GM19023 (cell line): ENCODE data around the gene PRR15L.
"Not testable (repeated sequence)": the region's sequence is repeated elsewhere in the genome, so short reads cannot be mapped to it uniquely, and the experiment has no call there.

ENCODE experiments used
- ATAC-seq: cut with Tn5 transposase; IDR thresholded peaks from one replicate; pipeline ENCODE4 v1.9.1; 2021; ENCODE audit warnings: mild to moderate bottlenecking, moderate library complexity; ENCODE audit not compliant: unreplicated experiment

PRR15L gene

DNA sequence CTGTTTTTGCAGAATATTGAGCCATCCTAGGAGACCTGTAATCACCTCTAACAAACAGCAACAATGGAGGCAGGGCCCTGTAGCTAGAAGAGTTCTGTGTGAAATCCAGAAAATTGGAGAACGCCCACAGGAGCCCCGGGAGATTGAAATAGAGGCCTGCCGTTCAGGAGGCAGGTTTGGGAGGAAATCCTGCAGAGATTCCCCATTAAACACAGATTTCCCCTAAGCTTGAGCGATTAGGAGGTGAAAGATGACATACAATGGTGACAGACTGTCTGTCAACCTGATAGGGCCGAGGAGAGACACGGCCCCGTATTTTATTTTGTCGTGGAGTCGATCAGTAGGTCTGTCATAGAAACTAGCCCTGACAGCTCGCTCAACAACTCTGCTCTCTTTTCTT is 31.5 kb upstream of the PRR15L start:
- ATAC-seq: no peak

DNA sequence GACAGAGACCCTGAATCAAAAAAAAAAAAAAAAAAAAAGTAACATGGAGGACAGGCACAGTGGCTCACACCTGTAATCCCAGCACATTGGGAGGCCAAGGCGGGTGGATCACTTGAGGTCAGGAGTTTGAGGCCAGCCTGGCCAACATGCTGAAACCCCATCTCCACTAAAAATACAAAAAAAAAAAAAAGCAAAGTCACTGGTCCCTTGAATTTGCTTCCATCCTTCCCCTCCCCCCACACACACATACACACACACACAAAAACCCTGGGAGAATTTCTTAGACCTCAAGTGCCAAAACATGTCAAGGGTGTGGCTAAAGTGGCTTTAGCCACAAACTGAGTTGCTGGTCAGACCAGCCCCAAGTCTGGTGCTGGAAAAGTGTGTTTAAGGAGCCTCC is 30.8 kb upstream of the PRR15L start:
- not testable (repeated sequence) for ATAC-seq

DNA sequence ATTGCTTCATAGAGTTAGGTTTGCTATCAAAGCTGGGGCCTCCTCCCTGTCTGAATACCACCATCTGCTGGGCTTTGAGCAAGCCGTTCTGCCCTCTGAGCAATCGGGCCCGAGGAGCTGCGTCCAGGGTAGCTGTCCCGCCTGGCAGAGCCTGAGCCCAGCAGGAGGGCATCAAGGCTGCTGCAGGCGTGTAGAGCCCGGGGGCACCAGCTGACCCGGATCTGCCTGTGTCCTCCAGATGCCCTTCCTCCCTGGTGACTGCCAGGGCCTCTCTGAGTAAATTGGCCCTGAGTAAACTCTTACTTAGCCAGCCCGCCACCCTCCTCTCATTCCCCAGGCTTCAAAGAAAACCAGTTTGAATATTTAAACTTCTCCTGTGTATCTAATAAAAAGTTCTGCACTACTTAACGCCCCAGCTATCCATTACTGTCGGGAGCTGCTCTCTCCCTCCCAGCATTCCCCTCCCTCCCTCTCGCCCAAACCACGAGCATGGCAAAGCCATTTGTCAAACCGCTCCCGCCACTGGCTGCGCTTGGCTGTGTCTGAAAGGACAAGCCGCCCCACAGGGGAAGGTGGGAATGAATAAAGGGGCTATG is 29.7 kb upstream of the PRR15L start:
- no peak for ATAC-seq

DNA sequence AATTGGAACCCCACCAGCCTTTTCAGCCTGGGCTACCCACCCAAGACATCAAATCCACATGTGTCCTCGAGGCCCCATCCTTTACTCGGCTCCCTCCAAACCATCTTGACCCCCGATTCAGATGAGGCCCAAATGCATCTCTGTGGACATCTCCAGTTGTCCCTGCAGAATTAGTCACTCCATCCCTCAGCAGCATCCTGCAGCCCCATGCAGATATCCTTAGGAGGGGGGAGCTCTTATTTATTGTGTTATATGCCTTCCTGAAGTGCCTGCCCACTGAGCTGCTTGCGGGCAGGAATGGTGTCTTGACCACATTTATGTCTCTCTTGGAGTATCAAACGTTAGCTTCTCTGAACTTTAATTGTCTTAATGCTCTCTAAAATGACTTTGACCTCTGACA is 28.8 kb upstream of the PRR15L start:
- no peak for ATAC-seq

DNA sequence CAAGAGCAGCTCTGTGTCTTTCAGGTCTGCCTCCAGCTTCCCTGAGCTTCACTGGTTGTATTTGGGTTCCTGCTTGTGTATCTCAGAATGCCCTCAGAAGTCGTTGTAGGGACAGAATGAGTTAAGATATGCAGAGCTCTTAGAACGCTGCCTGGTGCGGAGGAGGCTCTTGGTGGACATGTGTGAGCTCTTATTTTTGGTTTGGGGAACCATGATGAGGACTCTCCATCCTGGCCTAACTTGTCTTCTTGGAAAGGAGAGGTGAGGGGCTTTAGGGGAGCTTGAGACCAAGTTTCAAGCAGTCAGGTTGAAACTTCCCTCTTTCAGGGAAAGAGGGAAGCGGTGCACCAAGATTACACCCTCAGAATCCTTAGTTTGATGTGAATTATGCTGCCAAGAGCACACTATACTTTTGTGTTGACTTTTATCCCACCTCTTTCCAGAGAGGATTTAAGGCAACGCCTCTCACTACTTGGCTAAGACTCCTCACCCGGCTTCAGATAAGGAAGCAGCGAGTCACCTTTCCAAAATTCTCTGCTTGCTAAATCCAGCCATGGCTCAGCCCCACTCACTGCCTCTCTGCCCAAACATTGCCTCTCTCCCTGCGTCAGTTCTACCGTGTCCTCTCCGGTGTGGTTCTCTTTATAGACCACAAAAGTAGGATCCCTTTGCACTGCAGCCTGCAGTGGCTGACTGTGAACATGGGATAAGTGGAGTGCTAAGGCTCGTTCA is 26.0 kb upstream of the PRR15L start:
- ATAC-seq: no peak

DNA sequence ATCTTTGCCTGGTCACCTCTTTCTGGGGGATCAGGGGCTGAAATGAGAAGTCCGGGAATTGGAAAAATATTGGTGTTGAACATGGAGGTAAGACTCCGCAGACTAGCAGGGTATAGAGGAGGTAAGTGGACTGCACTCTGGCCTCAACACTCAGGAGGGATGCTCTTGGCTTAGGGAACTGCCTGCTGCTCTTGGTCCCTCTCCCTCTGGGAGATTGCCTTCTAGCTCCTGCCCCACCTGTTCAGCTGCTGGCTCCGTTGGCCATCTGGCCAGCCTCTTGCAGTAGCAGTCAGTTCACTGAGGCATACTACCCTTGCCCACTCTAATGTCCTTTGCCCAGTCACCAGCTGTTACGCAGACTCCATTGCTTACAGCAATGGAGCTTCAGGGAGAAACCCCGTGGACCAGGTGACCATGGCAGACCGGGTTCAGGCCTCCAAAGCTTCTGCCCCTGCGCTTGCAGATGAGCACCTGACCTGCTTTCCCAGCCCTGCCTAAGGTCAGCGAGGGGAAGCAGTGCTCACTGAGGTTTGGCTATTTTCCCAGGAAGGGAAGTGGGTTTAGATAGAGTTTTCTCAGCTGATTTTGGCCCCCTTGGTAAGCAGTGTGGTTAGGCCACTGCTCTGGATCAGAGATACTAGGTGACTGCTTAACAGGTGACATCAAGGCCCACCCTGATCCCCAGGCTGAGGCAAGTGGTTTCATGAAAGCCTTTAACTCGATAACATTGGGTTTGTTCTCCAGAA is 25.1 kb upstream of the PRR15L start:
- no peak for ATAC-seq

DNA sequence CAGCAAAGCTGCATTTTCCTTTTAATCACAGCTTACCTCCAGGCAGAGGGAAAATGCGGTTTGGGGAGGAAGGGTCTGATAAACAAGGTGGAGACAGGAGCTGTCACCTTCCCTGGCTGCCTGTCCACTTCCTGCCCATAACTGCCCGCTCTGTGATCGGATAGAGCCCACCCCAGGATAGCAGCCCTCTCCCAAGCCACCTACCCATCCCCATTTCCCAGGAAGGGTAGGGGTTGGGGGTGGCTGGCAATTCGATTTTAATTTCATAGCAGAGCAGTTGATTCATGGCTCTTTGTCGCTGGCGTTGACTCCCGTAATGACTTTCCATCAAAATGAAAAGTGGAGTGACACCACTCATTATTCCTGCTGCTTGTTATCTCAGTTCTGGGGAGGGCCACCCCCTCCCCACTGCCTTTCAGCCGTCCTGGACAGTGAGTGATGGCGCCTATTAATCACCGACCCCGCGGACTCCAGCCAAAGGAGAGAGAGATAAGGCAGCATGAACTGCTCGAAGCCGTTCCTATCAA is 24.5 kb upstream of the PRR15L start:
- ATAC-seq: no peak

DNA sequence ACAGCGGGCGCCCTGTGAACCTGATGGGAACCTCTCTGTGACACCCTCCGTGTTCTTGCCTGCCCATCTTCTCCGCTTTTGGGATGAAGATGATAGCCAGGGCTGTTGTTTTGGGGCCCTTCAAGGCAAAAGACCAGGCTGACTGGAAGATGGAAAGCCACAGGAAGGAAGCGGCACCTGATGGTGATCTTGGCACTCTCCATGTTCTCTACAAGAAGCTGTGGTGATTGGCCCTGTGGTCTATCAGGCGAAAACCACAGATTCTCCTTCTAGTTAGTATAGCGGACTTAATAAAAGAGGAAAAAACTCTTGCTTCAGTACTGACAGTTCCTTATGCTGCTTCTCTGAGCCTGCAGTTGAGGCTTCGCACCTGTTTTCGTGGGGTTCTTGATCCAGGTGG is 23.8 kb upstream of the PRR15L start:
- no peak for ATAC-seq

DNA sequence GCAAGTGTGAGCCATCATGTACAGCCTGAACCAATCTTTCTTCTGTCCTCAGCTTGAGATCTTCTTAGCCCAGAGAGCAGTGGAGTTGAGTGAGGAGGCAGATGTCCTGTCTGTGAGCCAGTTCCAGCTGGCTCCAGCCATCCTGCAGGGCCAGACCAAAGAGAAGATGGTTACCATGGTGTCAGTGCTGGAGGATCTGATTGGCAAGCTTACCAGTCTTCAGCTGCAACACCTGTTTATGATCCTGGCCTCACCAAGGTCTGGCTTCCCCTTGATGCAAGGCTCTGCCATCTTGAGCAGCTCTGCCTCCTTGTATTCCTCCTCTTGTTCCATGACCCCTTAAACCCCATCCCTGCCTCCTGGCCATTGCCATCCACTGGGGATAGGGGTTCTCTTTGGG is 22.9 kb upstream of the PRR15L start:
- no peak for ATAC-seq

DNA sequence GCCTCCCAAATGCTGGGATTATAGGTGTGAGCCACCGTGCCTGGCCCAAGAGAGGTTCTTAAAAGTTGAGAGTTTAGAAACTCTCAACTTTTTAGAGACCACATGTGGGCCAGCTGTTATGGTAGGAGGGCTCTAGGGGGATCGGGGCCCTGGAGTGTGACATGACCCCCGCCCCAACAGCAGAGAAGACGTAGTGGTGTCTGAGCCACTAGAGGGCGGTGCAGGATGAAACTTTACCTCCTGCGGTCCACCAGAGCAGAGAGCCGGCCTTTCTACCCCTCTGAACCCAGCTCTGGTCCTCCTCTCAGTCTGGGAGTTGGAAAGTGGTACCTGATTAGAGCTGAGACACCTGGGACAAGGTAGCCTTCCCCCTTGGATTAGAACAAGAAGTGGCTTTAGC is 20.6 kb upstream of the PRR15L start:
- no peak for ATAC-seq

DNA sequence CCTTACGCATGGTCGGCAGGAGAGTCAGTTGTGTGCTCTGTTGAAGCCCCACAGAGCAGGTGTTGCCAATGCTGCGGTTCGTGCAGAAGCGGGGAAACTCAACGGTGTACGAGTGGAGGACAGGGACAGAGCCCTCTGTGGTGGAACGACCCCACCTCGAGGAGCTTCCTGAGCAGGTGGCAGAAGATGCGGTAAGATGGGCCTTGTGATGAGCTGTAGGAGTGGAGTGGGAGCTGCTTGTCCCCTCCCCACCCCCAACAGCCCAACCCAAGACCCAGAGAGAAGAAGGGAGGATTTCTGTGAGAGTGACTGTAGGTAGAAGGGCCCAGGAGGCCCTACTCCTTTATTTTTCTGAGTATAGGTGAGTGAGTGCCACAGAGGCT is 18.1 kb upstream of the PRR15L start:
- no peak for ATAC-seq

DNA sequence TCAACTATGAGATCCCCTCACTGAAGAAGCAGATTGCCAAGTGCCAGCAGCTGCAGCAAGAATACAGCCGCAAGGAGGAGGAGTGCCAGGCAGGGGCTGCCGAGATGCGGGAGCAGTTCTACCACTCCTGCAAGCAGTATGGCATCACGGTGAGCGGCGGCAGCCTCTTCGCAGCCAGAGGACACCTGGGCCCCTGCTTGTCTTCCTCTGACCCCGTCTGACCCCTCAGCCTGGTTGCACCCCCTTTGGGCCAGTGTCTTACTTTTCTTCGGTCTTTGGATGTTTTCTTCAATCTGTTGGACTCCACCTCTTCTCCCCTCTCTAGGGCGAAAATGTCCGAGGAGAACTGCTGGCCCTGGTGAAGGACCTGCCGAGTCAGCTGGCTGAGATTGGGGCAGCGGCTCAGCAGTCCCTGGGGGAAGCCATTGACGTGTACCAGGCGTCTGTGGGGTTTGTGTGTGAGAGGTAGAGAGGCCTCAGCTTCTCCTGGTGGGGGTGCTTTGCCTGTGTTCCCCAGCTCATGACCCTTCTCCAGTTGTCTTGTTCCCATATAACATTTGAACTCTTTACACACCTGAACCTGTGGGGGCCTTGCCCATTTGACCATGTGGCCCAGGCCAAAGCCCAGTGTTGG is 17.6 kb upstream of the PRR15L start:
- no peak for ATAC-seq

DNA sequence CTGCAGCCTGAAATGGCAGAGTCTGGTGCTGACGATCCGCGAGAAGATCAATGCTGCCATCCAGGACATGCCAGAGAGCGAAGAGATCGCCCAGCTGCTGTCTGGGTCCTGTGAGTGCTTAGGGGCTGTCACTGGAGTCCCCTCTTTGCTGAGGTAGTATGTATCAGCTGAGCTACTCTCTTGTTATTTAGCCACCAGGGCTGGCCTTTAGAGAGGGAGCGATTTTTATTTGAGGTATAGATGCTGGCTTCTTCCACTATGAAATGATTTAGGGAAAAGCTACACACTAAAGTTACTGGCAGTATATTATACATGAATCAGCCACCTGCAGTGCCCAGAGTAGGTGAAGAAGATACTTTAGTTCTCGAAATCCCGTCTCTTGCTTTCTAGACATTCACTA is 15.9 kb upstream of the PRR15L start:
- ATAC-seq: no peak

DNA sequence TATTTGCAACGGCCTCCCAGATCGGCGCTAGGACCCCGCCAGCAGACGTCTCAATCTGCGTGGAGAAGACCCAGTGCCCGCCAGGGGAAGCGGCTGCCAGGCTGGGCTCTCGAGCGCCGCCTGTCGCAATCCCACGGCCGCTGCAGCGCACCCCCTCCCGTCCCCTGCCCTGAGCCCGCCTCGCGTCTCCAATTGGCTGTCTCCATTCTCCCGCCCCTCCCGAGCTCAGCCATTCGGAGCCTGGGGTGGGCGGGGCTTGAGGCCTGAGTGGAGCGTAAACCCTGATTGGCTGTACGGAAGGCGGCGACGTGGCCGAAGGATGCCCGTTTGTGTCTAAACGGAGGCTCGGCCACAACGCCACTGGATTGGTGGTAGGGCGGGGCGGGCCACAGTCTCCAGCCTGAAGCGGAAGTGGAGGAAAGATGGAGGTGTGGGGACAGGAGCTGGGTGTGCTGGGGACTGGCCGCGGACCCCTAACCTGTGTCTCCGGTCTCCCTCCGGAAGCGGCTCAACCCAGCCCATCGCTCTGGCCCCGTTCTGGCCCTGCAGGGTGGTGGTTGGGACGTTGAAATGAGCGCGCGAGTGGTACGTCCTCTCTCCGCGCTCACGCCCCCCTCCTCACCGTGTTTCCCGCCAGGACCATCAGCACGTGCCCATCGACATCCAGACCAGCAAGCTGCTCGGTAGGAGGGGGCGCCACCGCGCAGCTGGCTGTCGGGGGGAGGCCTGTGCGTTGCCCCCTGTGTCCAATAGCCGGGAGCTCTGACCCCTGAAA is 13.2 kb upstream of the PRR15L start, which contains the start of gene CDK5RAP3:
Gene CDK5RAP3 (plus strand): TSS at position 389 of the 775 bp plus-strand sequence. CDS start 34 bp downstream, at position 423.
- peak; percentile 98 for ATAC-seq

DNA sequence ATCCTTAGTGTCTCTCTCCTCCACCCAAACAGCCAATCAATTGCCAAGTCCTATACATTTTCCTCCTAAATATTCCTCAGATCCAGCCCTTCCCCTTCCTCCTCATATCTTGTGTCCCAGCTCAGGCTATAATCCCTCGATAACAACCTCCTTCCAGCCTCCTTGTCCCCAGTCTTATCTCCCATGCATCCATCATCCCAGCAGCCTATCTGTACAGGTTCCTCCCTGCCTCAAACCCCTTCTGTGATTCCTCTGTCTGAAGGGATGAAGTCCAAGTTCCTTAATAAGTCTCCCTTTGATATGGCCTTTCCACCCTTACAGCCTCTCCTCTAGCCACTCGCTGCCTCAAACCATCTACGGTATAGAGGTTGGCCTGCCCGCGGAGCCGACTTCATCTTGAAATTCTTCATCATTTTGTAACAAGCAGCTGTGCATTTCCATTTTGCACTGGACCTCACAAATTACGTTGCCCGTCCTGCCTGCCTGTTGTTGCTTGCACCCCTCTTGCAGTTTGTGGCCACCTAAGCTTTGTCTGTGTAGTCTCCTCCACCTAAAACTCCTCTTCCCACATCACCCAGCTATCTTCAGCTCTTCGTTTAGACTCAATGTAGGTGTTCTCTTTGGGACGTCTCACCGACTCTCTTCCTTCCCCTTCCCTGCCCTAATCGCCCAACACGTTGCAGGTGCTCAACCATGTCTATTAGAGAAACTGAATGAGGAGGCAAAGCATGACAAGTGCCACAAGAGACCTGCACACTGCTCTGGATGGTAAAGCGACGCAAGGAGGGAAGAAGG is 12.4 kb upstream of the PRR15L start:
- no peak for ATAC-seq

DNA sequence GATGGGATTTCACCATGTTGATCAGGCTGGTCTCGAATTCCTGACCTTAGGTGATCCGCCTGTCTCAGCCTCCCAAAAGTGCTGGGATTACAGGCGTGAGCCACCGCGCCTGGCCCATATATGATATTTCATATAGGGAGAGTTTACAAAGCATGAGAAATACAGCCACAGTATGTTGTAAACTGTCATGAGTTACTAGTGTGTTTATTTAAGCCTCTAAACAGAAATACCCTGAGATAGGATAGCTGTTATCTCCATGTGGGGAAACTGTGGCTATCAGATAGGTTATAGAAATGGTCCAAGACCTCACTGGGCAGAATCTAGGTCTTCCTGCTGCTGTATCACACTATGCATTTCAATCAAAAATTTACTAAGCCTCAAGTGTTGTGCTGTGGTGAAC is 11.2 kb upstream of the PRR15L start:
- ATAC-seq: no peak

DNA sequence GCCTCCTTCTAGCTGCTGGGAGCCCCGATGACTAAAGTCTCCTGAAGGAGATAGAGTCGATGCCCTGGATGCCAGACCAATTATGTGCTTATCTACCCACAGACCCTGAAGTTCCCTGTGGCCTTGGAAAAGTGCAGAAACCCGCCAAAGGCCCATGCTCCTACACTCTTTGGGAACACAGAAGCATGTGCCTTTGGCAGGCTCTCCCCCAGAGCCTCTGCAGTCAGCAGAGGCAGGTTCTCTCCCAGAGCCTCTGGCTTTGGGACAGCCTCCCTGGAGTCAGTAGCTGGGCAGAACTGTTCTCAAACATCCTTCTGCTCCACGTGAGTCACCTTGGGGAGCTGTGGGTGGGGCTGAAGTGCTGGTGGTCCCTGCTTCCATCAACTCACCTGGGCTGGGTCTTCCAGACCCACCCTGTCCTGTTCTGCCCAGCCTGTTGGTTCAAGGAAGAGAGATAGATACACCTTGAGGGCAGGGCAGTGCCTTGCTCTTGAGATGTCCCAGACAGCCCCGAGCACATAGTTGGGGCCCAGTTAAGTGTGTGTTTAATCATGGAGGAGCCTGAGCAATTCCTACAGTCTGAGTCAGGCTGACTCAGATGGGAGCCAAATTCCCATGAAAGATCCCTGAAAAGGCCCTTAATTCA is 10.0 kb upstream of the PRR15L start:
- no peak for ATAC-seq

DNA sequence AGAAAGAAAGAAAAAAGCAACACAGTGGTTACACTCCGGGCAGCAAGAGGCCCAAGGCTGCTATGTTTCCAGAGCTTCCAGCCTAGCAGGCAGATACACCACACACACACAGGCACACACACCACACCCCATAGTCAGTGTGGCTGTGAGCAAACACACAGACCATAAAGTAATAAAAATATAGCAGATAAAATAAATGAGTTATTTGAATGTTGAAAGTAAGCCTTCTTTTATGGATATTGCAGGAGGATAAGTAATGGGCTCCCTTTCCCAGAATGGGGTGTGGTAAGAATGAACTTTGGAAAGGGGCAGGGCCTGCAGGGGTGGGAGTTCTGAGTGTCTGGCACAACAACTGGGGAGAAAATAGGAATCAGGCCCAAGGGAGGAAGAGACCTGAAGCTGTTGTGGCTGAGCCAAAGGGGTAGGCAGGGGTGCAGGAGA is 8.4 kb upstream of the PRR15L start:
- no peak for ATAC-seq

DNA sequence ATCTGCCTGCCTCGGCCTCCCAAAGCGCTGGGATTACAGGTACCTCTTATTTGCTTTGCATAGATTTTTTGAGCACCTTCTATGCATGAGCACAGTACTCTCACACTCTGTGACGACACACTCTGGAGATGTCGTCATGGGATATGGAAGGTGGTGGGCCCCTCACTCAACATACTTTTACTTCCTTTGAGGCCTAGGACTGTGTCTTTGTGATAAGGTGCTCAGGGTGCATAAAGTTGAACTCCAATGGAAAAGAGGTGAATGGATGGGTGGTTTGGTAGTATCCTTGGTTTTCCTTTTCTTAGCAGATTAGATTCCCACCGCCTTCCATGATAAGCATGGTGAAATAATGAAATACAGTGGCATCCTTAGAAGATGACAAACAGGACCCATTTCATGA is 7.2 kb upstream of the PRR15L start:
- no peak for ATAC-seq
